Karpas-422 (cell line): ENCODE data around the gene CORO7. TPM values are rescaled to one million over a fixed set of nuclear protein-coding genes. Genes with fewer than 3 reads are reported as not detected.

Experiments used
- DNase-seq: peaks from one replicate; pipeline ENCODE4 v3.0.0-alpha.2; 2015
- H2AFZ ChIP-seq: fragments of 200-600 bp; sonication (generic); 2 replicates; pipeline ENCODE4 v1.6.1; 2014; ENCODE audit warnings: antibody characterized with exemption, low read length, mixed read lengths
- H3K27ac ChIP-seq: fragments of 200-600 bp; sonication (generic); 2 replicates; pipeline ENCODE4 v1.5.1; 2014; ENCODE audit warnings: mild to moderate bottlenecking, low read length, moderate library complexity
- H3K27me3 ChIP-seq: fragments of 200-600 bp; sonication (generic); 2 replicates; pipeline ENCODE4 v1.6.1; 2014; ENCODE audit warnings: low read length, mixed read lengths
- H3K36me3 ChIP-seq: fragments of 200-600 bp; sonication (generic); 2 replicates; pipeline ENCODE4 v1.6.1; 2014; ENCODE audit warnings: low read length, mixed read lengths; ENCODE audit not compliant: insufficient read depth
- H3K4me1 ChIP-seq: fragments of 200-600 bp; sonication (generic); 2 replicates; pipeline ENCODE4 v1.6.1; 2014; ENCODE audit warnings: mild to moderate bottlenecking, low read length, mixed read lengths
- H3K4me2 ChIP-seq: fragments of 200-600 bp; sonication (generic); 2 replicates; pipeline ENCODE4 v1.6.1; 2014; ENCODE audit warnings: low read length, low read depth, mild to moderate bottlenecking; ENCODE audit not compliant: poor library complexity, severe bottlenecking
- H3K4me3 ChIP-seq: fragments of 200-600 bp; sonication (generic); 2 replicates; pipeline ENCODE4 v1.5.1; 2014; ENCODE audit warnings: mild to moderate bottlenecking, antibody characterized with exemption, low read length, mixed read lengths
- H3K79me2 ChIP-seq: fragments of 200-600 bp; sonication (generic); 2 replicates; pipeline ENCODE4 v1.6.1; 2014; ENCODE audit warnings: mild to moderate bottlenecking, low read length, mixed read lengths
- H3K9ac ChIP-seq: fragments of 200-600 bp; sonication (generic); 2 replicates; pipeline ENCODE4 v1.6.0; 2014; ENCODE audit warnings: low read length
- H3K9me2 ChIP-seq: fragments of 200-600 bp; sonication (generic), shearing (Covaris generic); replicated peaks from 2 replicates; pipeline ENCODE4 v1.6.0; 2014; ENCODE audit warnings: mild to moderate bottlenecking, low read length, moderate library complexity; ENCODE audit not compliant: insufficient read depth
- H3K9me3 ChIP-seq: fragments of 300-700, 200-600 bp; sonication (generic); 2 replicates; pipeline ENCODE4 v1.6.1; 2014; ENCODE audit warnings: low read length, mixed read lengths
- H4K20me1 ChIP-seq: fragments of 200-600 bp; sonication (generic); 2 replicates; pipeline ENCODE4 v1.6.1; 2014; ENCODE audit warnings: mild to moderate bottlenecking, antibody characterized with exemption, low read length, low read depth; ENCODE audit not compliant: insufficient read depth
- total RNA-seq: library from RNA; depleted of rRNA; stranded (reverse); fragments of >200 nt; shearing (Covaris generic); gene quantifications from 2 replicates; pipeline ENCODE4 v1.2.3, GENCODE V29; 2014; ENCODE audit warnings: low replicate concordance

The CORO7 gene
- total RNA-seq, 1 experiment from 2014 or later = 46.2 TPM

DNA sequence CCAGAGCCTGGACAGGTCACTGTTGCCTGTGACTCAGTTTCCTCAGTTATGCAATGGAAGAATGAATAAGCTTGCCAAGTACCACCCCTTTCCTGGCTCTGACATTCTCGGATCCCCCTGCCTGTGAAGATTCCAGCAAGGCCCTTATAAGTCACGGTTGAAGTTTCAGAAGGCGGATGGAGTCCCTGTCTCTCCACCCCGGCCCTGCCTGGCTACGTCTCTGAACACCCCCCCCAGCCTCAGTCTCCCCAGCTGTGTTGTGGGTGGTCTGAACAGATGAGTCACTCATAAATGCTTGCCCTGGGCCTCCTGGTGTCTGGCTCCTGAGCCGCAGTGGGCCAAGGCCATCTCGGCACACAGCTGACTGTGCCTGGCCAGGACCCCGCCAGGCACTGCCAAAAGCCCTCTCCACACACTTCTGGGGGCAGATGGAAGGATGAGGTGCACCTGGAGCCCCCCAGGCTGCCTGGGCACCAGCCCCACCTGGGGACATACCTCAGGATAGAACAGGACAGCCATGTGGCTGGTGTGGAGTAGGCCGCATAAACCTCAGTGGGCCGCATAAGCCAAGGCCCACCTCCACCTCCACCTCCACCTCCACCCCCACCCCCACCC is 29.3 kb downstream of the CORO7 start:
- Histone ChIP-seq H2AFZ (no peak overlapping the region), H3K4me3 (no peak overlapping the region), H3K27ac (no peak overlapping the region), H3K36me3 (no peaks in the 10 kb centered on the region), H3K9me2 (no peaks in the 10 kb centered on the region), H3K79me2 (no peaks in the 10 kb centered on the region), H3K9me3 (no peaks in the 10 kb centered on the region), H3K4me2 (no peak overlapping the region), H3K9ac (no peak overlapping the region), H4K20me1 (no peaks in the 10 kb centered on the region), H3K27me3 (no peaks in the 10 kb centered on the region), H3K4me1 (peaks cover 7% of the 10 kb centered on the region; the same call in 1 of the 2 replicates)
- DNase-seq = no peak

DNA sequence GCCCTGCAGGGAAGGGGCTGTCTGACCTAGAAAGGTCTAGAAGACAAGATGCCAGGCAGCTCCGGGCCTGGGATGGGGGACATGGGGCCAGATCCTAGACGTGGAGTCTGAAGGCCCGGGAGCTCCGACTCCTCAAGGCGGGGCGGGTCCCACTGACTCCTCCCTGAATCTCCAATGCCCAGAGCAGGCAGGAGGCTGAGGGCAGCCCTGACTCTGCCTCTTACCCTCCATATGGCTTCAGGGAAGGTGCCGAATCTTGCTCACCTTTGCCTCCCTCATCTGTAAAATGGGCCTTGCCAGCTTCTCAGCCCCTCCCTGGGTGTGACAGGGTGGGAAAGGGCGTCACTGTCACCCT is 30.0 kb downstream of the CORO7 start:
- Histone ChIP-seq H3K4me1 (peaks cover 7% of the 10 kb centered on the region; the same call in 1 of the 2 replicates), H3K9me3 (no peaks in the 10 kb centered on the region), H3K9ac (no peak overlapping the region), H3K36me3 (no peaks in the 10 kb centered on the region), H2AFZ (no peak overlapping the region), H3K4me3 (no peak overlapping the region), H3K27me3 (no peaks in the 10 kb centered on the region), H4K20me1 (no peaks in the 10 kb centered on the region), H3K27ac (no peak overlapping the region), H3K9me2 (no peaks in the 10 kb centered on the region), H3K79me2 (no peaks in the 10 kb centered on the region), H3K4me2 (no peak overlapping the region)
- no peak for DNase-seq

- H2AFZ ChIP-seq = no peak overlapping the region
- no peaks in the 10 kb centered on the region for H3K79me2 ChIP-seq
- H3K4me2 ChIP-seq = no peak overlapping the region
- no peaks in the 10 kb centered on the region for H3K9me2 ChIP-seq
- no peak overlapping the region for H3K4me3 ChIP-seq
- H3K4me1 ChIP-seq = peaks cover 7% of the 10 kb centered on the region; the same call in 1 of the 2 replicates
- no peaks in the 10 kb centered on the region for H4K20me1 ChIP-seq
- H3K9me3 ChIP-seq = no peaks in the 10 kb centered on the region
- H3K27me3 ChIP-seq = no peaks in the 10 kb centered on the region
- H3K9ac ChIP-seq = no peak overlapping the region
- no peak for DNase-seq
- H3K36me3 ChIP-seq = no peaks in the 10 kb centered on the region
- no peak overlapping the region for H3K27ac ChIP-seq
Measured at GRCh38 chr16:4385789-4386450, 30.5 kb downstream of the CORO7 start.

GRCh38 chr16:4385066-4385788 is 31.2 kb downstream of the CORO7 start:
- peaks cover 6% of the 10 kb centered on the region; the same call in 1 of the 2 replicates for H4K20me1 ChIP-seq
- H3K79me2 ChIP-seq = no peaks in the 10 kb centered on the region
- H3K27ac ChIP-seq = no peak overlapping the region

DNA sequence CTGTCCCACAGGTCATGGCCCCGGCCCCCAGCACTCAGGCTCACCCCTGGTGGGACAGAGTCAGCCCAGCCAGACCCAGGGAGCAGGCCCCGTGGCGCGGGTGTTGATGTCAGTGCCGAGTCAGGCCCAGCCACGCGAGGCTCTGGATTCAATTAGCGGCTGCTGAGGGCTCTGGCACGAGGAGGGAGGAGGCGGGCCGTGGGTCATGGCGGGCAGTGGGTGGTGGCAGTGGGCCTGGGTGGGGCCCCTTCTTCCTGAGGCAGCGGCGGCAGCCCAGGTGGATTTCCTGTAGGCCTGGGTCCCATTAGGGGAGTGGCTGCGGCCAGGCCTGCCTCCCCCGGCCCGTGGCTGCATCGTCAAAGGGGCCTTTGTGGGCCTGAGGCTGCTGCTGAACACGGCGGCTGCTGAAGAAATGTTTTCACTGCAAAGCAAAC is 31.9 kb downstream of the CORO7 start:
- Histone ChIP-seq H3K27me3 (no peaks in the 10 kb centered on the region), H3K9me3 (no peaks in the 10 kb centered on the region), H3K27ac (no peak overlapping the region), H3K4me2 (no peak overlapping the region), H3K9me2 (no peaks in the 10 kb centered on the region), H3K9ac (no peak overlapping the region), H4K20me1 (peaks cover 8% of the 10 kb centered on the region; the same call in 1 of the 2 replicates), H3K4me3 (no peak overlapping the region), H3K36me3 (no peaks in the 10 kb centered on the region), H3K79me2 (no peaks in the 10 kb centered on the region), H2AFZ (no peak overlapping the region), H3K4me1 (peaks cover 7% of the 10 kb centered on the region; the same call in 1 of the 2 replicates)
- no peak for DNase-seq

More at GRCh38 chr16:4385066-4385788, 31.2 kb downstream of the CORO7 start:
- Histone ChIP-seq H3K9me2 (no peaks in the 10 kb centered on the region), H3K36me3 (no peaks in the 10 kb centered on the region), H3K9me3 (no peaks in the 10 kb centered on the region), H3K4me2 (no peak overlapping the region), H3K4me1 (peaks cover 7% of the 10 kb centered on the region; the same call in 1 of the 2 replicates), H2AFZ (no peak overlapping the region), H3K4me3 (no peak overlapping the region), H3K9ac (no peak overlapping the region), H3K27me3 (no peaks in the 10 kb centered on the region)
- no peak for DNase-seq

DNA sequence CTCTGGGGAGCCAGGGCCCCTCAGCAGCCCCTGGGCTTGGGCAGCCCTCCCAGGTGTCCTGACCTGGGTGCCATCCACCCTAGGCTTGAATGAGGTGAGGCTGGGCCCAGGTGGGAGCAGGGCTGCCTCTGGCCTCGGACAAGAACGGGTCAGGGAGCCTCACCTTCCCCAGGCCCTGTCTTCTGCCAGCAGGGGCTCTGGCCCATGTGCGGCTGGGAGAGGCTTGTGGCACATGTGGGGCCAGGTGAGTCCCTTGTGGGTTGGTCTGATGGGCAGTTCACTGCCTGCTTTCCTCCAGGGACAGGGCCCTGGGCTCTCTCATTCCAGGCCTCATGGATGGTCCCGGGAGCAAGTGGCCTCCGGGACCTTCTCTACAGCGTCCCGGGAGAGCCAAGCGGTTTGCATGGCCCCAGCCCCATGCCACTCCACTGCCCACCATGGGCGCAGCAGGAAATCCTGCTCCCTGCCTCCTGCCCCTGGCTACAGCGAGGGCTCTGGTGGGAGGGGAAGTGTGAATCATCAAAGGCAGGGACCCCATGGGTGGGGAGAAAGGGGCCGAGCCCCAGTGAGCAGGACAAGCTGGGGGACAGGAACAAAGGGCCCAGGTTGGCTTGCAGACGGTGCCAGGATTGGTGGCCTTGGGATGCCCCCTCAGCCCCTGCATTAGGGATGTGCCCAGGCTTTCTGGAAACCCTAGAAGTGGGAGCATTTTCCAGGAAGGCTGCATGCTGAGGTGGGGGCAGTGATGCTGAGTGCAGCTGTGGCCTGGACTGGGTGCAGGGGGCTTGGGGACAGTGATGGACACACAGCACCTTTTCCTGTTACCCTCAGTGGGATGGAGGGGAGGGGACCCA is 32.6 kb downstream of the CORO7 start:
- no peaks in the 10 kb centered on the region for H3K27me3 ChIP-seq
- H3K27ac ChIP-seq = 0 out of 2 replicates have a peak overlapping the region, but pooled peaks have one; percentile 13
- H4K20me1 ChIP-seq = peaks cover 15% of the 10 kb centered on the region; the same call in 1 of the 2 replicates
- no peaks in the 10 kb centered on the region for H3K9me3 ChIP-seq
- H3K36me3 ChIP-seq = no peaks in the 10 kb centered on the region
- H3K4me1 ChIP-seq = peaks cover 7% of the 10 kb centered on the region; the same call in 1 of the 2 replicates
- peak; percentile 47 for DNase-seq
- H2AFZ ChIP-seq = no peak overlapping the region
- H3K4me2 ChIP-seq = no peak overlapping the region
- no peak overlapping the region for H3K9ac ChIP-seq
- no peaks in the 10 kb centered on the region for H3K79me2 ChIP-seq
- no peak overlapping the region for H3K4me3 ChIP-seq
- no peaks in the 10 kb centered on the region for H3K9me2 ChIP-seq

- Histone ChIP-seq H3K36me3 (no peaks in the 10 kb centered on the region), H3K27me3 (no peaks in the 10 kb centered on the region), H2AFZ (no peak overlapping the region), H3K4me2 (no peak overlapping the region), H4K20me1 (peaks cover 24% of the 10 kb centered on the region; the same call in 1 of the 2 replicates), H3K4me3 (no peak overlapping the region), H3K4me1 (peaks cover 7% of the 10 kb centered on the region; the same call in 1 of the 2 replicates), H3K9ac (no peak overlapping the region), H3K27ac (no peak overlapping the region), H3K79me2 (no peaks in the 10 kb centered on the region), H3K9me2 (no peaks in the 10 kb centered on the region), H3K9me3 (no peaks in the 10 kb centered on the region)
- no peak for DNase-seq
Measured at GRCh38 chr16:4382795-4383357, 33.5 kb downstream of the CORO7 start.
